ENCODE results near the gene FARS2.

Gene FARS2

GRCh38 chr6:5305968-5306626 lies 44.8 kb downstream of the FARS2 start:
- no peaks in the 10 kb centered on the region for H3K79me2 ChIP-seq (ENCODE audit: control insufficient read depth, insufficient read depth, low read length, poor library complexity)
- no peak overlapping the region for H3K4me2 ChIP-seq (ENCODE audit: low read length)
- H2AK5ac ChIP-seq (ENCODE audit: low read length) = no peak overlapping the region
- H3K9ac ChIP-seq (ENCODE audit: low read length) = no peak overlapping the region
- WGBS (ENCODE audit: extremely low coverage, insufficient coverage, insufficient read length) = no CpG with 5 or more reads among the region's 5 CpGs
- H3K79me1 ChIP-seq (ENCODE audit: low read length) = no peaks in the 10 kb centered on the region
- no peak overlapping the region for H3K4me3 ChIP-seq (ENCODE audit: low read depth, low read length)
- no peaks in the 10 kb centered on the region for H3K4me1 ChIP-seq (ENCODE audit: control insufficient read depth in 1 of 2, insufficient read depth in 2 of 2, low read length in 2 of 2)
- no peaks in the 10 kb centered on the region for H3K36me3 ChIP-seq (ENCODE audit: control insufficient read depth in 1 of 2, insufficient read depth in 2 of 2, low read length in 2 of 2)
- no peaks in the 10 kb centered on the region for H3K27me3 ChIP-seq (ENCODE audit: insufficient read depth, low read length)
- no peak overlapping the region for H2AFZ ChIP-seq (ENCODE audit: insufficient read depth, low read length, poor library complexity)
- H3K27ac ChIP-seq (ENCODE audit: low read depth, low read length) = no peak overlapping the region
- no peak overlapping the region for H2BK12ac ChIP-seq (ENCODE audit: low read length)
- no peak overlapping the region for H3K14ac ChIP-seq (ENCODE audit: low read length)
- no peak overlapping the region for H3K4ac ChIP-seq (ENCODE audit: low read depth, low read length)
- H3K9me3 ChIP-seq (ENCODE audit: insufficient read depth, low read depth, low read length) = no peaks in the 10 kb centered on the region
- no peak overlapping the region for H4K12ac ChIP-seq (ENCODE audit: low read depth, low read length)
- H2BK120ac ChIP-seq (ENCODE audit: insufficient read depth, low read length, poor library complexity) = no peak overlapping the region
- H4K8ac ChIP-seq (ENCODE audit: low read depth, low read length) = no peak overlapping the region
- H2BK5ac ChIP-seq (ENCODE audit: low read depth, low read length, poor library complexity) = no peak overlapping the region
- no peak overlapping the region for H3K23ac ChIP-seq (ENCODE audit: low read length)
- no peak overlapping the region for H4K91ac ChIP-seq (ENCODE audit: low read depth, low read length)
- H3K18ac ChIP-seq (ENCODE audit: low read length) = no peak overlapping the region
- no peak for DNase-seq

GRCh38 chr6:5307058-5307457 lies 45.7 kb downstream of the FARS2 start:
- Histone ChIP-seq H2BK120ac (ENCODE audit: insufficient read depth, low read length, poor library complexity) (no peak overlapping the region), H4K12ac (ENCODE audit: low read depth, low read length) (no peak overlapping the region), H3K9ac (ENCODE audit: low read length) (no peak overlapping the region), H2AFZ (ENCODE audit: insufficient read depth, low read length, poor library complexity) (no peak overlapping the region), H3K27me3 (ENCODE audit: insufficient read depth, low read length) (no peaks in the 10 kb centered on the region), H2AK5ac (ENCODE audit: low read length) (no peak overlapping the region), H3K23ac (ENCODE audit: low read length) (no peak overlapping the region), H3K79me2 (ENCODE audit: control insufficient read depth, insufficient read depth, low read length, poor library complexity) (no peaks in the 10 kb centered on the region), H3K18ac (ENCODE audit: low read length) (no peak overlapping the region), H3K4me1 (ENCODE audit: control insufficient read depth in 1 of 2, insufficient read depth in 2 of 2, low read length in 2 of 2) (no peaks in the 10 kb centered on the region), H3K4me2 (ENCODE audit: low read length) (no peak overlapping the region), H3K14ac (ENCODE audit: low read length) (no peak overlapping the region), H4K8ac (ENCODE audit: low read depth, low read length) (no peak overlapping the region), H4K91ac (ENCODE audit: low read depth, low read length) (no peak overlapping the region), H3K79me1 (ENCODE audit: low read length) (no peaks in the 10 kb centered on the region), H2BK12ac (ENCODE audit: low read length) (no peak overlapping the region), H3K27ac (ENCODE audit: low read depth, low read length) (no peak overlapping the region), H2BK5ac (ENCODE audit: low read depth, low read length, poor library complexity) (no peak overlapping the region), H3K4ac (ENCODE audit: low read depth, low read length) (no peak overlapping the region), H3K4me3 (ENCODE audit: low read depth, low read length) (no peak overlapping the region), H3K36me3 (ENCODE audit: control insufficient read depth in 1 of 2, insufficient read depth in 2 of 2, low read length in 2 of 2) (no peaks in the 10 kb centered on the region), H3K9me3 (ENCODE audit: insufficient read depth, low read depth, low read length) (no peaks in the 10 kb centered on the region)
- no peak for DNase-seq

- Histone ChIP-seq H3K36me3 (ENCODE audit: control insufficient read depth in 1 of 2, insufficient read depth in 2 of 2, low read length in 2 of 2) (no peaks in the 10 kb centered on the region), H2BK12ac (ENCODE audit: low read length) (no peak overlapping the region), H4K8ac (ENCODE audit: low read depth, low read length) (no peak overlapping the region), H4K91ac (ENCODE audit: low read depth, low read length) (no peak overlapping the region), H3K9me3 (ENCODE audit: insufficient read depth, low read depth, low read length) (no peaks in the 10 kb centered on the region), H3K4me1 (ENCODE audit: control insufficient read depth in 1 of 2, insufficient read depth in 2 of 2, low read length in 2 of 2) (no peaks in the 10 kb centered on the region), H3K27me3 (ENCODE audit: insufficient read depth, low read length) (no peaks in the 10 kb centered on the region), H4K12ac (ENCODE audit: low read depth, low read length) (no peak overlapping the region), H3K79me2 (ENCODE audit: control insufficient read depth, insufficient read depth, low read length, poor library complexity) (no peaks in the 10 kb centered on the region), H2AFZ (ENCODE audit: insufficient read depth, low read length, poor library complexity) (no peak overlapping the region), H3K23ac (ENCODE audit: low read length) (no peak overlapping the region), H3K27ac (ENCODE audit: low read depth, low read length) (no peak overlapping the region), H3K9ac (ENCODE audit: low read length) (no peak overlapping the region), H2BK5ac (ENCODE audit: low read depth, low read length, poor library complexity) (no peak overlapping the region), H3K18ac (ENCODE audit: low read length) (no peak overlapping the region), H3K4me3 (ENCODE audit: low read depth, low read length) (no peak overlapping the region), H2BK120ac (ENCODE audit: insufficient read depth, low read length, poor library complexity) (no peak overlapping the region), H3K4ac (ENCODE audit: low read depth, low read length) (no peak overlapping the region), H3K14ac (ENCODE audit: low read length) (no peak overlapping the region), H3K4me2 (ENCODE audit: low read length) (no peak overlapping the region), H2AK5ac (ENCODE audit: low read length) (no peak overlapping the region), H3K79me1 (ENCODE audit: low read length) (no peaks in the 10 kb centered on the region)
- WGBS (ENCODE audit: extremely low coverage, insufficient coverage, insufficient read length) = no CpG with 5 or more reads among the region's 4 CpGs
- no peak for DNase-seq
Measured at GRCh38 chr6:5308066-5308465, 46.8 kb downstream of the FARS2 start.

- Histone ChIP-seq H3K23ac (ENCODE audit: low read length) (no peak overlapping the region), H2AK5ac (ENCODE audit: low read length) (no peak overlapping the region), H2BK12ac (ENCODE audit: low read length) (no peak overlapping the region), H4K91ac (ENCODE audit: low read depth, low read length) (no peak overlapping the region), H3K27me3 (ENCODE audit: insufficient read depth, low read length) (no peaks in the 10 kb centered on the region), H3K4me1 (ENCODE audit: control insufficient read depth in 1 of 2, insufficient read depth in 2 of 2, low read length in 2 of 2) (no peaks in the 10 kb centered on the region), H3K9ac (ENCODE audit: low read length) (no peak overlapping the region), H3K79me2 (ENCODE audit: control insufficient read depth, insufficient read depth, low read length, poor library complexity) (no peaks in the 10 kb centered on the region), H3K18ac (ENCODE audit: low read length) (no peak overlapping the region), H3K27ac (ENCODE audit: low read depth, low read length) (no peak overlapping the region), H4K8ac (ENCODE audit: low read depth, low read length) (no peak overlapping the region), H3K4ac (ENCODE audit: low read depth, low read length) (no peak overlapping the region), H3K9me3 (ENCODE audit: insufficient read depth, low read depth, low read length) (no peaks in the 10 kb centered on the region), H3K4me3 (ENCODE audit: low read depth, low read length) (no peak overlapping the region), H4K12ac (ENCODE audit: low read depth, low read length) (no peak overlapping the region), H3K79me1 (ENCODE audit: low read length) (no peaks in the 10 kb centered on the region), H3K14ac (ENCODE audit: low read length) (no peak overlapping the region), H2BK5ac (ENCODE audit: low read depth, low read length, poor library complexity) (no peak overlapping the region), H2AFZ (ENCODE audit: insufficient read depth, low read length, poor library complexity) (no peak overlapping the region), H3K4me2 (ENCODE audit: low read length) (no peak overlapping the region), H3K36me3 (ENCODE audit: control insufficient read depth in 1 of 2, insufficient read depth in 2 of 2, low read length in 2 of 2) (no peaks in the 10 kb centered on the region), H2BK120ac (ENCODE audit: insufficient read depth, low read length, poor library complexity) (no peak overlapping the region)
- DNase-seq = no peak
- WGBS (ENCODE audit: extremely low coverage, insufficient coverage, insufficient read length) = no CpG with 5 or more reads among the region's 4 CpGs
Measured at GRCh38 chr6:5314191-5314865, 53.0 kb downstream of the FARS2 start.
